NCI-H2107 treated with DMSO at 0.1 percent for 48 hours (cell line): ENCODE results near the gene PLPP7.

ENCODE experiments used
- DNase-seq: peaks from one replicate; lab custom pipeline; 2025; ENCODE audit not compliant: unreplicated experiment; lab: John Stamatoyannopoulos, UW

PLPP7 gene

DNA sequence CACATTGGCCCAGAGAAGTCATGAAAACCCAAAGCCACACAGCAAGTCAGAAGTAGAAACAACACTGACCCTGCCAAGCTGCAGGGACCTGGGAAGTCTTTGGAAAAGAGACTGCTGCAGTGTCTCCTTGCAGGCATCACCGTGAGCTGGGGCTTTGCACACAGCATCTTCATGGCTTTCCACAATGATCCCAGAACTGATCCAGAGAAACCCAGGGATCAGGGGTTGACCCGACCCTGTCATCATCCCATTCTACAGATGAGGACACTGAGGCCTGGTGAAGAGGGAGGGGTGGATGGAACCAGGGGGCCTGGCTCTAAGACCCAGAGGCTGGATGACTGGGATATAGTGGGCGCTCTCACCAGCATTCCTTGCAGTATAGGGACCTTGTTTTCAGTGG, 8.9 kb upstream of the PLPP7 start:
- no peak for DNase-seq

DNA sequence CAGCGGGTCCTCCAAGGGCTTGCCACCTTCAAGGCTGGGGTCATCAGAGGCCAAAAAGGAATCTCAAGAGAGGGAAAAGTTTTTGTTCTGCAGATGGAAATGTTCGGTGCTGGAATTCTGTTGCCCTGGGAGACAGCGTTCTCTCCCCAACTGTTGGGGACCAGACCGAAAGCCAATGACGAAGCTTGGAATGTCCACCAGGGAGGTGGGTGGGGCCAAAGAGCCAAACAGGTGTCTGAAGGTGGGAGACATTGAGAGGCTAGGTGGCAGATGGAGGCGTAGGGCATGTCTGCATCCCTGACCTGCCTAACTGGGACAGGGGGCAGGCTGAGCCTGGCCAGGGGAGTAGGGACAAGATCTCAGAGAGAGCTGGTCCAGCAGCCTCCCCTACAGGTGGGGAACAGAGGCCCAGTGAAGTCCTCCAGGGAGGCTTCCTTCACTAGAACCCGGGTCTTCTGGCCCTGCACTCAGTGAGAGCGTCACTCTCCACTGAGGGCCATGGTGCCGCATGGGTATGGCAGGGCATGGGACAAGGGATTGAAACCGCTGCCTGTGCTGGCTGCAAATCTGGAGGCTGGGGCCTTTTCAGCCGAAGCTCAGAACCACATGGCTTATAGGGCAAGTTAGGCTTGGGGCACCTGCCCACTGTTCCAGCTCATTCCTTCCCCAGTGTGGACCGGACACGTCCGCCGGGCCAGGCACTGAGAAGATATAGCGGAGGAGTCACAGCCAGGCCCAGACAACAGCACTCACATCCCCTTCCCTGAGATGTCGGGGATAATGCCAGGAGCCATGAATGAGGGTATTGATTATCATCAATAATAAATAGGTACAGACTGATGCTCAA, 8.2 kb upstream of the PLPP7 start:
- no peak for DNase-seq

DNA sequence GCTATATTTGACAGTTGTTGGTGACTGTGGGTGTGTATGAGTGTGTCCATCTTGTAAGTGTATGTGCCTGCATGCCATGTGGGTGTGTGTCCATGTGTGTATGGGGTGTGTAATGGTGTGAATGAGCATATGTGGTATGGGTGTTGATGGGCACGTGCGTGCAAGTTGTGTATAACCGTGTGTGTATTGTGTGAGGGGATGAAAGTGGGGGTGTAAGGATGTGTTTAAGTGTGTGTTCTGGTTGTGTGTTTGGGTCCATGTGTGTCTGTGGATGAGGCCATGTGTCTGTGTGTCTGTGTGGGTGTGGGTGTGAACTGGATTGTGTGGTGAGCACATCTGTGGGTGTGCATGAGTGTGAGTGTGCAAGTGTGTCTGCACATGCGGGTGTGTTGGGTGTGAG, 7.3 kb upstream of the PLPP7 start:
- no peak for DNase-seq

DNA sequence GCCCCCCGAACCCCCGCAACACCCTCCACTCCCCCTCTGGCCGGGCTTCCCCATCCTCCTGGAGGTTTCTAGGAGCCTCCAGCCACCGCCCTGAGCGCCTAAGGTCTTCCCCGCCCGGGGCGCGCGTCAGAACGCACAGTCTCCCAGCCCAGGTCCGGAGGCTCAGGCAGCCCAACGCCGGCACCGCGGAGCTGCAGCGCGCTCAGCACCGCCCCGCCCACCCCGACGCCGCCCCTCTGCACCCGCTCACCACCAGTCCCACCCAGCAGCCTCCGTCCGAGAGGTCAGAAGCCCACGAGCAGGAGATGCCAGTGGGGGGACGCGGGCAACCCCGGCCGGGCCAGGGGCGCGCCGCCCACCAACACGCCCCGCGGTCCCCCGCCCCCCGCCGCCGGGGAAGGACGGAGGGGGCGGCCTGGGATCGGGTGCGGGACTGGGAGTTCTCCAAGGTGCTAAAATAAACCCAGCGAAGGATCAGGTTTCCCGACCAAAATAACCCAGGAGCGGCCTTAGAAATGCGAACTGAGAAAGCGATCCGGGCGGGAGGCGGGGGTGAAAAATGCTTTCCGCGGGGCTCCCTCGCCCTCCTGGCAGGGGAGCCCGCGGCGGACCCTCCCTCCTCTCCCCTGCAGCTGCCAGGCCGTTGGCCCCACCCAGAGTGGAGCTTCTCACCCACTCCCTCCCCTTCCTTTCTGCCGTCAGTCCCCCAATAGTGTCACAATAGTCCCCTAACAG, 6.7 kb upstream of the PLPP7 start:
- DNase-seq, result peak; percentile 12

DNA sequence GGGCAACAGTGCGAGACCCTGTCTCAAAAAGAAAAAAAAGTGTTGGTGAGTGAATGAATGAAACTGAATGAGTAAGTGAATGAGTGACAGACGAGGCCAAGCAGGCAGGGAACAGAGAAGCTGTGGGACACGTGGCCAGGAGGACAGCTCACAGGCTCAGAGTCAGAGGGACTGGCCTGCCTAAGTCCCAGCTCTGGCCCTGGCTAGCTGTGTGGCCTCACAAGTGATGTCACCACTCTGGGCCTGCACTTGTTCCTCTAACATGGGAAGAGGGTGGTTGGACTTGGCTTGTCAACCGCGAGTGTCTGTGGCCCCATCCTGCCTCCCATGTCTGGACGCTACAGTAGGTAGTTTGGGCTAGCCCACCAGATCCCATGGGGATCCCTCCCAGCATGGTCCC, 4.7 kb upstream of the PLPP7 start:
- DNase-seq, result no peak

DNA sequence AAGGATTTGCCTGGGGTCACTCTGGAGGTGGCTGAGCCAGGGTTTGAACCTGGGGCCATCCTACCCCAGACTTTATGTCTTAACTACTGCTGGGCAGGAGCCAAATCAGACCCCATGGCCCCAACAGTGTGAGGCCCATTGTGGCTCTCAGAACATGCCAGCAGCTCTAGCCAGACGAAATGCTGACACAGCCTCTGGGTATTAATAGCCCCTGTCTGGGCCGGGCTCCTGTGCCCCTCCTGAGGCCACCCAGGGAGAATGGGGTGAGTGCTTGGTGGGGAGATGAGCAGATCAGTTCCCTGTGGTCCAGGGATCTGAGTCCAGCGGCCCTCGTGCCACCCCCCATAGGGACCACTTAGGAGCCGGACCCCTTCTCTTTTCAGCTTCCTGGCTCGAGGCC, 2.2 kb upstream of the PLPP7 start:
- DNase-seq, result no peak

DNA sequence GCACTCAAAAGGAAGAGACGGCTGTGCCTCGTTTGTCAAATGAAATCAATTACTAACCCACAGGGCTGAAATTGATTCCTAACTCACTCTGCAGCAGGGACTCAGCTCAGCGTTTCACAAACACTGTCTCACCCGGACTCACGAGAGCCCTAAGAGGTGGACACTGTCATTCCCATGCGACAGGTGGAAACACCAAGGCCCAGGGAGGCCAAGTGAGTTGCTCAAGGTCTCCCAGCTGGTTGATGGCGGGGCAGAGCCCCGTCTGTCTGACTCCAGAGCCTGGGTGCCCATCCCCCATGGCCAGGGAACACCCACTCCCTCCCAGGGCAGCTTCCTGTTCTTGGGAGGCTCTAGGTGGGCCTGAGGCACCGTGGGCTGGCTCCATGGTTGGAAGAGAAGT, 1.3 kb upstream of the PLPP7 start:
- DNase-seq, result no peak

DNA sequence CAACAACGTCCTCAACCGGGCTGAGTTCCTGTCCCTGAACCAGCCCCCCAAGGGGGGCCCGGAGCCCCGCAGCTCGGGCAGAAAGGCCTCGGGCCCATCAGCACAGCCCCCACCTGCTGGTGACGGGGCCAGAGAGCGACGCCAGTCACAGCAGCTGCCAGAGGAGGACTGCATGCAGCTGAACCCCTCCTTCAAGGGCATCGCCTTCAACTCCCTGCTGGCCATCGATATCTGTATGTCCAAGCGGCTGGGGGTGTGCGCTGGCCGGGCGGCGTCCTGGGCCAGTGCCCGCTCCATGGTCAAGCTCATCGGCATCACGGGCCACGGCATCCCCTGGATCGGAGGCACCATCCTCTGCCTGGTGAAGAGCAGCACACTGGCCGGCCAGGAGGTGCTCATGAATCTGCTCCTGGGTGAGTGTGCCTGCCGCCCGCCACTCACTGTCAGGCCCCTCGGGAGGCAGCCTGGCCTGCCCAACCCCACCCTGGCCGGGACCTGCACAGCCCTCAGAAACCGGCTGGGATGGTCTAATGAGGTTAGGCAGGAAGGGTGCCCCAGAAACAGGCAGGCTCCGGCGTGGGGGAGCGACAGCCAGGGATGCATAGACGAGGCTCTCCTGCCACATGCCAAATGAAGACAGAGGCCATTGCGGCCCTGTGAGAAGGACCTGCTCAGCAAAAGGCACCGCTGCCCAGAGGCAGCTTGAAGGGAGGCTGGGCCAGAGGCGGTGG, 678 bp downstream of the PLPP7 start:
- no peak for DNase-seq

DNA sequence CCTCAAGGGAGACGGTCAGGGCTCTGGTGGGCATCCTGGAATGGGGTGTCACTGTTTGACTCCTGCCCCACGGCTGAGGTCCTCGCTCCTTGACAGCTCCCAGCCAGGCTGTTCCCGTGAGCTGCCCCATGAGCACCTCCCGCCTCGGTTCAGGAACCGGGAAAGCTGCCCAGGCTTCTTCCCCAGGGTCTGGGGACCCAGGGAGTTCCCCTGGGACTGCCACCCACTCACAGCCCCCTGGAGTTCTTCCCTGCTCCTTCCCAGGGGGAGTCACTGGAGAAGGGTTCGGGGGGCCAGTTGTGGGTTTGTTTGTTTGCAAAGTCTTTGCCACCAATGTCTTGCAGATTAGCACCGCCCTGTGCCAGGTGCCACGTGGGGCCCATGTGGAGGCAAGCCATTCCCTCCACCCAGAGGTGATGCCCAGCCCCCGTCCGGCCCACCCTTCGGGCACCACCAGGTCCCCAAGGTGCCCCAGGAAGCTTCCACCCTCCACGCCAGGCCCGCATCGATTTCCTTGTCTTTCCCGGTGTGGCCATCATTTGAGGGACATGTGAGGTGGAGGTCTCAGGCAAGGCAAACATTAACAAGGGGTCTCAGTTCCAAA, 1.3 kb downstream of the PLPP7 start:
- DNase-seq, result no peak

DNA sequence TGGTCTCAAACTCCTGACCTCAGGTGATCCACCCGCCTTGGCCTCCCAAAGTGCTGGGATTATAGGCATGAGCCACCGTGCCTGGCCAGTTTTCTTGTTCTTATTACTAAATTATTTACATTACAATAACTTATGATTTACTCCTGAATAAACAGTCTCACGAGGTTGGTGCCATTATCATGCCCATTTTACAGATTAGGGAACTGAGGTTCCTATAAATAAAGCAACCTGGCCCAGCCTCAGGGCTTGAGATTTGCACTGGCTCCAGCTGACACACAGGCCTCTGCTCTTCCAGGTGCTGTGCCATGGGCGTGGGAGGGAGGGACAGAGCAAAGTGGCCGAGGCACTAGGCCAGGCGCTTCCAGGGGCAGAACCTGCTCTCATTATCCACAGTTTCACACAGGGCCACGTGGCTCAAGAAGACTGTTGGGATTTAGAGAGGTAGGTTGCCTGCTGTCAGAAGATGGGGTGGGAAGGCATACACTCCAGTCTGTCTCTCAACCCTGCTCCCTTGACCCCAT, 2.3 kb downstream of the PLPP7 start:
- no peak for DNase-seq

DNA sequence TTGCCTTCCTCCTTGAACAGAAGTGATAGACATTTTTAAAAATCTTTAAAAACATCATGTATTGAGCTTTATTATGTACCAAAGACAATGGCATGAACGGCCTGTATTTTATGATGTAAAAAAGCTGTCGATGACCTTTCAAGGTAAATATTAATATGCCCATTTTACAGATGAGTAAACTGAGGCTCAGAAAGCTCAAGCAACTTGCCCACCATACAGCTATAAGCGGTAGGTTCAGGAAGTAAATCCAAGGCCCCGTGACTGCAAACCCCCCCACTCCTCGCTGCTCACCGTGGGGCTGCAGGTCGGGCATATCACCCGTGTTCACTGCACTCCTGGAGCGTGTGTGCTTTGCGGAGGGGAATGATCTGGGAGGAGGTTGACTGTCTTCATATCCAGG, 3.4 kb downstream of the PLPP7 start:
- no peak for DNase-seq

DNA sequence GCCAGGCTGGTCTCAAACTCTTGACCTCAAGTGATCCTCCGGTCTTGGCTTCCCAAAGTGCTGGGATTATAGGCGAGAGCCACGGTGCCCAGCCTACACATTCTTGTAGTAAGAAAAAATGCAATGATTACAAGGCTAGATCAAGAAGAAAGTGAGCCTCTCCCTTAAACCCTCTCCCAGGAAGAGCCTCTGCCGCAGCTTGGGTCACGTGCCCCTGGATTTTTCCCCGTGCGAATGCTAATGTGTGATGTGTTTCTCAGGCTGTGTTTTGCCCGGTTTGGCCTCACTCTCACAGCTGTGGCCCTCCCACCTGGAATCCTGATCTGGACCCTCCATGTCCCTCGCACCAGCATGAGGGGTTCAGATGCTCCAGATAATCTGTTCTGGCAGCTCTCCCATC, 6.9 kb downstream of the PLPP7 start:
- DNase-seq, result no peak

DNA sequence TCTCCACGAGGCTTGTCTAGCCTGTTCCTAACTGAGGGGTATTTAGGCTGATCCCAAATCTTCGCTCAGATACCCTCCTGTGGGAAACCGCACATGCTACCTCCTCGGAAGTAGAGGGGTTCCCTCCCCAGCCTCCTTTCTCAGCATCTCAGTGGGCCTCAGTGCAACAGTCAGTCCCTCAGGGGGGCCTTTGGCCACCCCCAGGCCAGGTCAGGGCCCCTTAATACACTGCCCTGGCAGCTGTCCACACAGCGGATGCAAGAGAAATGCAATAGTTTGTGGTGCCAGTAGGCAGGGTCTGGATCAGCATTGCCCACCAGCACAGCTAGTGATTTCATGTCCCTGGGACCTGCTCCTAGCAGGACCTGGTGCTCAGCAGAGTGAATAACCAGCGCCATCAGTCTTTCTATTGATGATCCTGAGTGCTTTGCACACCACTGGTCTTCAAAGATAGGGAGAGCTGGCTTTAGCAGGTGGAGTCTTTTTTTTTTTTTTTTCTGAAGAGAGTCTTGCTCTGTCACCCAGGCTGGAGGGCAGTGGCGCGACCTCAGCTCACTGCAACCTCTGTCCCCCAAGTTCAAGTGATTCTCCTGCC, 7.5 kb downstream of the PLPP7 start:
- no peak for DNase-seq

DNA sequence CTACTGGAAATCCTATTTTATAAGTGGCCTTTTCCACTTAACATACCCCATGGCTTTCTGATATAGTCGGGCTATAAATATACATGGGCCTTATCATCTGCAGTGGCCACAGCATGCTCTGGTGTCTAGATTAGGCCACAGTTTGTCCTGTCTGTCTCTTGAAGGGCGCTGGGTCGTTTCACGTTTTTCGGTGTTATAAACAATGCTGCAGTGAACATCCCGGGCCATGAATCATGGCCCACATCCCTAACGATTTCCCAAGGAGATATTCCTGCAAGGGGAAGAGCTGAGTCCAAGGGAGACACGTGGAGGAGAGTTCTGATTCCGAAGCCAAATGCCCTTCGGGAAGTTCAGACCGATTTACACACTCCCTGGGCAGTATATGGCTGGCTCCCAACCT, 8.4 kb downstream of the PLPP7 start:
- no peak for DNase-seq

DNA sequence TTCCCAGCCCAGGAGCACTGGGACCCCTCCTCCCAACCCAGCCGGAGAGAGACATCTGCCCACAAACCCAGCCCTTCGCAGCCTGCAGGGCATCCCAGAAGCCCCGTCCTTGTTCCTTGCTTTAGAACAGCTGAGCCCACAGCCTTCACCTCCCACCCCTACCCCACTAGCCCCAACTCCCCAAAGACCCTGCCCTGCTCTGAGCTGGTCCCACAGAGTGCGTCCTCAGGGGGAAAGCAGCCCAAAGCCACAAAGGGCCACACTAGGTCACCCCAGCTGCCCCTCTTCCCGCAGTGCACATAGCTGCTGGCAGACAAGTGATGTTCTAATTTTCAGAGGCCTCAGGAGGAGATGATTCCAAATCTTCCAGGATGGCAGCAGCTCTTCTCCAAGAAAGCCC, 8.8 kb downstream of the PLPP7 start:
- DNase-seq, result no peak

DNA sequence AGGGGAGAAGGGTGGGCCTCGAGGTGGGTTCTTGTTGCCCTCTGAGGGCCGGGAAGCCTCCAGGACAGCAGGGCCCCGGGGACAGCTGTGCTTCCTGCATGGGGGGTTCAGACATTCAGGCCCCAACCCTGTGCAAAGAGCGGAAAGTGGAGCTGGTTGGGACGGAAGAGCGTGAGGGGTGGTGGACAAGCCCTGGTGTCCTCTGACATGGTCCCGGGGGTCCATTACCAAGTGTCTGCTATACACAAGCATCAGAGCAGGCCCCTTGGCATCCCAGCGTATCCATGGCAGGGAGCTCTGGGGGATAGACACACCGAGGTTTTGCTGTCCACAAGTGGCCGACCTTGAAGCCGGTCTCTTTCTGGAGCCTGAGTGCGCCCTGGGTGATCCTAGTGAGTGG, 9.3 kb downstream of the PLPP7 start:
- no peak for DNase-seq

DNA sequence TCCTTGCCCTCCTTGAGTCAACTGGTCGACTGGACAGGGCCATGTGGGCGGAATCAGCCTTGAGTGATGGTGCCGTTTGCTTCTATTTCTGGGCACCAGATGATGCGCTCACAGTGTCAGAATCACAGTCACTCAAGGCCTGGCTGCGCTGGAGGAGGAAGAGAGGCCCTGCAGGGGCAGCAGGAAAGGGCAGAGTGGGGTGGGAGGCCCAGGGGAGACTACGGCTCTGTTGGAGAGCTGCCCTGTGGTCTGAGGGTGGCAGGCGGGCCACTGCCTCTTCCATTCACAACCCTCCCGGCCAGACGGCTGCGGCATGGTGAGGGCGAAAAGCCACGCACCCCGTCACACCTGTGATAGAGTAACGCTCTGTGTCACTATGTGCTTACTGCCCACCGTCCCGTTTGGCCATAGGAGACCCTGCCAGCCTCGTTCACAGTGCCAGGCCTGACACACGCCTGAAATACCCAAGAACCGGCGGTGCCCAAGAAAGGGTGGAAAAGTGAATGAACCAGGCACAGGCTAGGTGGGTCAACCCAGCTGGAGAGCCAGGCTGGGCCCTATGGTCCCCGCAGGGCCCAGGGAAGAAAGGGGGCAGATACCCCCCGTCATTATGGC, 9.9 kb downstream of the PLPP7 start:
- no peak for DNase-seq

DNA sequence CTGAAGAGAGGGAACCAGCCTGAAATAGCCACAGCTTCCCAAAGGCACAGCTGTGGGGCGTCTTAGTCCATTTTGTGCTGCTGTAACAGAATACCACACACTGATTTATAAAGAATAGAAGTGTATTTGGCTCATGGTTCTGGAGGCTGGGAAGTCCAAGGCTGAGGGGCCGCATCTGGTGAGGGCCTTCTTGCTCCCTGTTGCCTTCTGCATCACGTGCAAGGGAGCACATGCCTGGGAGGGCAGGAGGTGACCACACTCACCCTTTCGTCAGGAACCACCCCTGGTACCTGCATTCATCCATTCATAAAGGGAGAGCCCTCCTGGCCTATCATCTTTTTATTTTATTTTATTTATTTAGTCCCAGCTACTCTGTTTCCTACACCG, 10.4 kb downstream of the PLPP7 start:
- DNase-seq, result no peak

DNA sequence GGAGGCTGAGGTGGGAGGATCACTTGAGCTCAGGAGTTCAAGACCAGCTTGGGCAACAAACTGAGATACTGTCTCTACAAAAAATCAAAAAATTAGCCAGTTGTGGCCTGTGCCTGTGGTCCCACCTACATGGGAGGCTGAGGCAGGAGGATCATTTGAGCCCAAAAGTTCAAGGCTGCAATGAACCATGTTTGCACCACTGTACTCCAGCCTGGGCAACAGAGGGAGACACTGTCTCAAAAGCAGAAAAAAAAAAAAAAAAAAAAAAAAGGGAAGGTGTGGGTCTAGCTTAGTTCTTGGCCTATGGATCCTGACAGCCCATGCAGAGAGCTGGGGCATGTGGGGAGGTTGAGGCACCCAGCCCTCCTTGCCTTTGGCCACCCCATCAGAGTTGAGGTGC, 10.9 kb downstream of the PLPP7 start:
- no peak for DNase-seq

DNA sequence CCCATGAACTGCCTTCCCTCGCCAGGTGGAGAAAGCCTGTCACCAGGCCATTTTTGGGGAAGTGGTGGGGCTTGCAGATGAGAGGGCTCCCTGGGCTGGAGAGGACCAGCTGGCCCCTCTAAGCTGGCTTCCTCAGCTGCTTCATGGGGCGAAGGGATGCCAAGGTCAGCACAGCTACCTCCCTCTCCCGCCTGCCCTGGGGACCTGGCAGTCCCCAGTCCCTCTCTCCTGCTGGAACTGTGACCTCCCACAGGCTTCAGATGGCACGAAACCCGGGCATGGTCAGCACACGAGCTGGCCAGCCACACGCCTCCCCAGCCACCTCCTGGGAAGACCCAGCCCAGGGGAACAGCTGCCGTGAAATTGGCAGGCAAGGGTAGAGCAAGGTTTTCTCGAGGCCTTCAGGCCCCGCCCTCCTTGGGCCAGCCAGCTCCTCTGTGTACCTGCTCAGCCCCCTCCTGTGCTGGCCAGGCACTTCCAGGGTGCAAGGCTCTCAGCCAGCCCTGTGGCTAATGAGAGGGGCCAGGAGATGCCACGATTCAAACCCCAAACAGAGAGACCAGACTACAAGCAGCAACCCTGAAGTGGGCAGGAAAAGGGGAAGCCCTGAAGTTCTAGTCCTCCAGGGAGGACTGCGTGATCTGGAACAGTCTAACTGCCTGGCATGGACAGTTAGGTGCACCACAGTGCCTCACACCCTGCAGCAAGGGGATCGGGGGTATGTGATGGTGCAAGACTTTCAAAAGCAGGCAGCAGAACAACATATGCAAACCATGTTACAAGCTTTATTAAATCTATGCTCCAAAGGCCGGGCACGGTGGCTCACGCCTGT, 12.9 kb downstream of the PLPP7 start:
- DNase-seq, result no peak
